HCT116 (cell line): ENCODE measurements around the gene ART5. TPM values are rescaled to one million over a fixed set of nuclear protein-coding genes. Genes with fewer than 3 reads are reported as not detected.

Experiments used
- ATAC-seq: fragments of 200-7000 bp; cut with Tn5 transposase; 2 replicates; pipeline ENCODE4 v1.9.1; 2020; ENCODE audit warnings: mild to moderate bottlenecking, moderate library complexity
- BruUV-seq: library from RNA; stranded (reverse); fragments of 400-500 nt; replicated peaks from 2 replicates; lab custom pipeline; 2021; lab: Mats Ljungman, UMichigan
- CTCF ChIA-PET: fragments of 300-600 bp; sonication (Branson Sonifier 250); formaldehyde crosslinking; loops from one replicate; lab custom pipeline; 2021; ENCODE audit warnings: antibody characterized with exemption; lab: Charles Lee
- POLR2A ChIA-PET: fragments of 300-600, 350-600 bp; sonication (Branson Sonifier 250); formaldehyde crosslinking; loops from one replicate; lab custom pipeline; 2021; ENCODE audit warnings: antibody characterized with exemption; lab: Charles Lee
- RAD21 ChIA-PET, 2 experiments: fragments of 300-600 bp; sonication (Branson Sonifier 250); formaldehyde crosslinking; loops; one replicate each; lab custom pipeline; 2023; ENCODE audit warnings: low total read pairs in 2 of 2; ENCODE audit not compliant: uncharacterized antibody in 2 of 2, unreplicated experiment in 2 of 2, low non-redundant PET in 1 of 2; lab: Charles Lee
- DNase-seq: peaks from one replicate; pipeline ENCODE4 v3.0.0-alpha.2; 2010; ENCODE audit warnings: low read depth, low spot score
- H2AFZ ChIP-seq: fragments of 200-600 bp; shearing (Covaris generic), sonication (generic); 2 replicates; pipeline ENCODE4 v1.6.1; 2017; ENCODE audit warnings: low read depth, mixed run types, mixed read lengths, antibody characterized with exemption, low read length; ENCODE audit not compliant: poor library complexity, severe bottlenecking
- H3K27ac ChIP-seq: 2 replicates; pipeline ENCODE4 v1.5.1; 2012; ENCODE audit warnings: low read depth, low read length
- H3K27me3 ChIP-seq: fragments of 200-600 bp; sonication (generic); 2 replicates; pipeline ENCODE4 v1.6.1; 2016; ENCODE audit warnings: mixed run types, low read length, mixed read lengths; ENCODE audit not compliant: insufficient read depth
- H3K36me3 ChIP-seq, 2 experiments: fragments of 200-500 bp in 1 of 2; fragments of 200-600 bp in 1 of 2; sonication (Bioruptor generic) in 1 of 2; sonication (generic) in 1 of 2; 2 replicates each; pipeline versions ENCODE4 v1.5.1 to v1.6.1; 2014 to 2016; ENCODE audit warnings: low read length in 2 of 2, inconsistent platforms in 1 of 2, mixed read lengths in 1 of 2, mixed run types in 1 of 2; ENCODE audit not compliant: insufficient read depth in 2 of 2, control insufficient read depth in 1 of 2
- H3K4me1 ChIP-seq, 2 experiments: fragments of 200-600 bp in 1 of 2; sonication (generic) in 1 of 2; 2 replicates each; pipeline versions ENCODE4 v1.5.1 to v1.6.1; 2012 to 2017; ENCODE audit warnings: low read length in 2 of 2, inconsistent platforms in 1 of 2, mild to moderate bottlenecking in 1 of 2, mixed read lengths in 1 of 2, mixed run types in 1 of 2, moderate library complexity in 1 of 2; ENCODE audit not compliant: insufficient read depth in 2 of 2, control insufficient read depth in 1 of 2
- H3K4me2 ChIP-seq: fragments of 200-600 bp; sonication (generic); 2 replicates; pipeline ENCODE4 v1.6.1; 2017; ENCODE audit warnings: mixed run types, low read length, mixed read lengths
- H3K4me3 ChIP-seq, 2 experiments: fragments of 200-600 bp in 1 of 2; sonication (generic) in 1 of 2; replicated peaks in 1 of 2; 2 replicates each; pipeline ENCODE4 v1.5.1; 2011 to 2016; ENCODE audit warnings: low read length in 2 of 2, control low read depth in 1 of 2, low read depth in 1 of 2, mild to moderate bottlenecking in 1 of 2, mixed read lengths in 1 of 2, mixed run types in 1 of 2
- H3K79me2 ChIP-seq: fragments of 200-600 bp; sonication (generic); 2 replicates; pipeline ENCODE4 v1.6.1; 2017; ENCODE audit warnings: mild to moderate bottlenecking, mixed run types, low read length, moderate library complexity, mixed read lengths; ENCODE audit not compliant: insufficient read depth
- H3K9ac ChIP-seq: fragments of 200-600 bp; sonication (generic); 2 replicates; pipeline ENCODE4 v1.6.1; 2016; ENCODE audit warnings: low read length, mixed read lengths
- H3K9me2 ChIP-seq: fragments of 200-600 bp; sonication (generic), shearing (Covaris generic); 2 replicates; pipeline ENCODE4 v1.6.1; 2017; ENCODE audit warnings: mixed run types, mild to moderate bottlenecking, moderate library complexity; ENCODE audit not compliant: insufficient read depth
- H3K9me3 ChIP-seq, 2 experiments: fragments of 200-500 bp in 1 of 2; fragments of 200-600 bp in 1 of 2; sonication (Bioruptor generic) in 1 of 2; sonication (generic) in 1 of 2; 2 replicates each; pipeline ENCODE4 v1.6.1; 2014 to 2017; ENCODE audit warnings: low read length in 2 of 2, mixed read lengths in 2 of 2, inconsistent platforms in 1 of 2, low read depth in 1 of 2, mild to moderate bottlenecking in 1 of 2, mixed run types in 1 of 2, moderate library complexity in 1 of 2; ENCODE audit not compliant: control insufficient read depth in 1 of 2, insufficient read depth in 1 of 2
- H4K20me1 ChIP-seq: fragments of 200-600 bp; sonication (generic), shearing (Covaris generic); 2 replicates; pipeline ENCODE4 v1.6.1; 2017; ENCODE audit warnings: mixed run types, mild to moderate bottlenecking, moderate library complexity; ENCODE audit not compliant: insufficient read depth
- ATF3 ChIP-seq: IDR thresholded peaks from 2 replicates; pipeline ENCODE4 v1.6.1; 2012
- CBX3 ChIP-seq: IDR thresholded peaks from 2 replicates; pipeline ENCODE4 v1.6.1; 2012; ENCODE audit warnings: low read depth
- EGR1 ChIP-seq: IDR thresholded peaks from 2 replicates; pipeline ENCODE4 v1.6.1; 2012; ENCODE audit warnings: low read depth
- ELF1 ChIP-seq: IDR thresholded peaks from 2 replicates; pipeline ENCODE4 v1.6.1; 2012; ENCODE audit warnings: low read depth, borderline replicate concordance
- FOSL1 ChIP-seq: IDR thresholded peaks from 2 replicates; pipeline ENCODE4 v1.6.1; 2012; ENCODE audit warnings: low read depth
- JUND ChIP-seq: IDR thresholded peaks from 2 replicates; pipeline ENCODE4 v1.6.1; 2012
- POLR2A ChIP-seq: IDR thresholded peaks from 2 replicates; pipeline ENCODE4 v1.7.0; 2011; ENCODE audit warnings: borderline replicate concordance; ENCODE audit not compliant: insufficient read depth, insufficient read length; ENCODE audit errors: extremely low read depth
- POLR2AphosphoS5 ChIP-seq: IDR thresholded peaks from 2 replicates; pipeline ENCODE4 v1.6.1; 2011; ENCODE audit warnings: mild to moderate bottlenecking, low read depth, low read length, moderate library complexity
- REST ChIP-seq: IDR thresholded peaks from 2 replicates; pipeline ENCODE4 v1.6.1; 2012; ENCODE audit warnings: low read depth
- SIN3A ChIP-seq: IDR thresholded peaks from 2 replicates; pipeline ENCODE4 v1.6.1; 2012; ENCODE audit warnings: low read depth
- SP1 ChIP-seq: IDR thresholded peaks from 2 replicates; pipeline ENCODE4 v1.6.1; 2012; ENCODE audit warnings: low read depth
- TCF7L2 ChIP-seq: IDR thresholded peaks from 2 replicates; pipeline ENCODE4 v1.7.0; 2011; ENCODE audit warnings: borderline replicate concordance, inconsistent platforms; ENCODE audit not compliant: insufficient read depth, insufficient read length; ENCODE audit errors: extremely low read depth
- ZNF274 ChIP-seq: fragments of 200-500 bp; sonication (Bioruptor generic); IDR thresholded peaks from 2 replicates; pipeline ENCODE4 v1.6.1; 2014; ENCODE audit warnings: mild to moderate bottlenecking, low read depth, low read length, inconsistent platforms
- intact Hi-C: fragments of 100-400 bp; cut with micrococcal nuclease; formaldehyde crosslinking; loops from 2 replicates; pipeline ENCODE4 v1.10.0; 2022
- total RNA-seq: library from RNA; stranded (reverse); gene quantifications from one replicate; pipeline ENCODE4 v1.2.1, GENCODE V29; 2021; ENCODE audit not compliant: unreplicated experiment
- TF ChIP-seq, protein P1 (sequence below), 3 experiments: fragments of 200-600 bp in 1 of 3; sonication (generic) in 1 of 3; IDR thresholded peaks in 2 of 3; conservative IDR thresholded peaks in 1 of 3; 2 replicates each; pipeline ENCODE4 v1.5.1; 2012 to 2017; ENCODE audit warnings: low read depth in 2 of 3, low read length in 2 of 3, antibody characterized with exemption in 1 of 3, borderline replicate concordance in 1 of 3, control low read depth in 1 of 3, mild to moderate bottlenecking in 1 of 3, mixed read lengths in 1 of 3, mixed run types in 1 of 3, moderate library complexity in 1 of 3; ENCODE audit not compliant: insufficient read depth in 1 of 3
- TF ChIP-seq, protein P2 (sequence below): IDR thresholded peaks from 2 replicates; pipeline ENCODE4 v1.6.1; 2012
- TF ChIP-seq, protein P3 (sequence below): IDR thresholded peaks from 2 replicates; pipeline ENCODE4 v1.6.1; 2011; ENCODE audit warnings: mild to moderate bottlenecking, low read length, moderate library complexity; ENCODE audit not compliant: insufficient replicate concordance; ENCODE audit errors: extremely low read depth

The ART5 gene
- total RNA-seq, 1 experiment from 2014 or later = 5.6 TPM

DNA sequence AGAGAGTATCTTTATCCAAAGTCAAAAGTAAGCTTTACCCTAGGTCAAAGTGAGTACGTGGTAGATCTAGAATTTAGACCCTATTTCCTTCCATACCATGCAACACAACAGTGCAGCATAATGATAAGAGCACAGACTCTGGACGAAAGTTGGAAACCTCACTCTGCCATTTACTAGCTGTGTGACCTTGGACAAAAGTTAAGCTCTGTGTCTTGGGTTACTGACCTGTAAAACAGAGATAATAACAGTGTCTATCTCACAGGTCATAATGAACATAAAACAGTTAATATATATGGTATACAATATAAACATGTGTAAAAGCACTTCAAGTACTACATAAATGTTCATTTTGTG is 43.0 kb upstream of the ART5 start:
- ChIA-PET POLR2A (no interaction called here), CTCF (no interaction called here), RAD21 (no interaction called here)
- Histone ChIP-seq H4K20me1 (no peaks in the 10 kb centered on the region), H3K27me3 (no peaks in the 10 kb centered on the region), H3K9me2 (no peaks in the 10 kb centered on the region), H3K36me3 (peaks cover 61 to 62% of the 10 kb centered on the region in 2 experiments), H3K9ac (no peak overlapping the region), H3K4me1 (no peaks in the 10 kb centered on the region), H3K79me2 (peaks cover 7% of the 10 kb centered on the region; the same call in 1 of the 2 replicates), H3K4me2 (no peak overlapping the region), H3K9me3 (no peaks in the 10 kb centered on the region), H3K27ac (no peak overlapping the region), H2AFZ (no peak overlapping the region), H3K4me3 (no peak overlapping the region)
- ATAC-seq (no peak), DNase-seq (no peak)
- TF ChIP-seq SIN3A = no peak
- no peak for TF ChIP-seq ZNF274
- no peak for TF ChIP-seq SP1
- TF ChIP-seq POLR2AphosphoS5 = no peak
- TF ChIP-seq ELF1 = no peak
- TF ChIP-seq, protein P1, sequence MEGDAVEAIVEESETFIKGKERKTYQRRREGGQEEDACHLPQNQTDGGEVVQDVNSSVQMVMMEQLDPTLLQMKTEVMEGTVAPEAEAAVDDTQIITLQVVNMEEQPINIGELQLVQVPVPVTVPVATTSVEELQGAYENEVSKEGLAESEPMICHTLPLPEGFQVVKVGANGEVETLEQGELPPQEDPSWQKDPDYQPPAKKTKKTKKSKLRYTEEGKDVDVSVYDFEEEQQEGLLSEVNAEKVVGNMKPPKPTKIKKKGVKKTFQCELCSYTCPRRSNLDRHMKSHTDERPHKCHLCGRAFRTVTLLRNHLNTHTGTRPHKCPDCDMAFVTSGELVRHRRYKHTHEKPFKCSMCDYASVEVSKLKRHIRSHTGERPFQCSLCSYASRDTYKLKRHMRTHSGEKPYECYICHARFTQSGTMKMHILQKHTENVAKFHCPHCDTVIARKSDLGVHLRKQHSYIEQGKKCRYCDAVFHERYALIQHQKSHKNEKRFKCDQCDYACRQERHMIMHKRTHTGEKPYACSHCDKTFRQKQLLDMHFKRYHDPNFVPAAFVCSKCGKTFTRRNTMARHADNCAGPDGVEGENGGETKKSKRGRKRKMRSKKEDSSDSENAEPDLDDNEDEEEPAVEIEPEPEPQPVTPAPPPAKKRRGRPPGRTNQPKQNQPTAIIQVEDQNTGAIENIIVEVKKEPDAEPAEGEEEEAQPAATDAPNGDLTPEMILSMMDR (IDR thresholded peaks at IDR 0.05 in 2 of 3, conservative IDR thresholded peaks at IDR 0.05 in 1 of 3; ENCODE audit: borderline replicate concordance in 1 of 3, insufficient read depth in 1 of 3, low read depth in 2 of 3, low read length in 2 of 3) = no peak
- TF ChIP-seq CBX3 = no peak
- TF ChIP-seq EGR1 = no peak
- no peak for TF ChIP-seq JUND
- TF ChIP-seq TCF7L2 = no peak
- TF ChIP-seq POLR2A = no peak
- no peak for TF ChIP-seq REST
- TF ChIP-seq, protein P2, sequence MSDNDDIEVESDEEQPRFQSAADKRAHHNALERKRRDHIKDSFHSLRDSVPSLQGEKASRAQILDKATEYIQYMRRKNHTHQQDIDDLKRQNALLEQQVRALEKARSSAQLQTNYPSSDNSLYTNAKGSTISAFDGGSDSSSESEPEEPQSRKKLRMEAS = no peak
- TF ChIP-seq FOSL1 = no peak
- TF ChIP-seq, protein P3, sequence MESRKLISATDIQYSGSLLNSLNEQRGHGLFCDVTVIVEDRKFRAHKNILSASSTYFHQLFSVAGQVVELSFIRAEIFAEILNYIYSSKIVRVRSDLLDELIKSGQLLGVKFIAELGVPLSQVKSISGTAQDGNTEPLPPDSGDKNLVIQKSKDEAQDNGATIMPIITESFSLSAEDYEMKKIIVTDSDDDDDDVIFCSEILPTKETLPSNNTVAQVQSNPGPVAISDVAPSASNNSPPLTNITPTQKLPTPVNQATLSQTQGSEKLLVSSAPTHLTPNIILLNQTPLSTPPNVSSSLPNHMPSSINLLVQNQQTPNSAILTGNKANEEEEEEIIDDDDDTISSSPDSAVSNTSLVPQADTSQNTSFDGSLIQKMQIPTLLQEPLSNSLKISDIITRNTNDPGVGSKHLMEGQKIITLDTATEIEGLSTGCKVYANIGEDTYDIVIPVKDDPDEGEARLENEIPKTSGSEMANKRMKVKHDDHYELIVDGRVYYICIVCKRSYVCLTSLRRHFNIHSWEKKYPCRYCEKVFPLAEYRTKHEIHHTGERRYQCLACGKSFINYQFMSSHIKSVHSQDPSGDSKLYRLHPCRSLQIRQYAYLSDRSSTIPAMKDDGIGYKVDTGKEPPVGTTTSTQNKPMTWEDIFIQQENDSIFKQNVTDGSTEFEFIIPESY = no peak
- TF ChIP-seq ATF3 = no peak
- no TSS peak for BruUV-seq
- intact Hi-C loops = no loop called here
